A673 (cell line): ENCODE measurements around the gene CPED1. TPM values are rescaled to one million over a fixed set of nuclear protein-coding genes. Genes with fewer than 3 reads are reported as not detected.

Experiments used
- BruUV-seq: library from RNA; stranded (reverse); fragments of 400-500 nt; replicated peaks from 2 replicates; lab custom pipeline; 2021; lab: Mats Ljungman, UMichigan
- CTCF ChIA-PET: fragments of 300-600 bp; sonication (Branson Sonifier 250); formaldehyde crosslinking; loops from one replicate; lab custom pipeline; 2022; ENCODE audit warnings: antibody characterized with exemption; lab: Charles Lee
- POLR2A ChIA-PET: fragments of 300-600 bp; sonication (Branson Sonifier 250); formaldehyde crosslinking; loops from one replicate; lab custom pipeline; 2022; ENCODE audit warnings: antibody characterized with exemption; ENCODE audit not compliant: low non-redundant PET; lab: Charles Lee
- DNase-seq: peaks from one replicate; pipeline ENCODE4 v3.0.0-alpha.2; 2015; ENCODE audit warnings: low spot score
- H3K27ac ChIP-seq: fragments of 200-600 bp; sonication (generic); 2 replicates; pipeline ENCODE4 v1.5.1; 2016; ENCODE audit warnings: mixed run types, low read depth, mild to moderate bottlenecking, mixed read lengths, antibody characterized with exemption, low read length; ENCODE audit not compliant: poor library complexity, severe bottlenecking
- H3K27me3 ChIP-seq: fragments of 200-600 bp; sonication (generic); replicated peaks from 2 replicates; pipeline ENCODE4 v1.6.1; 2017; ENCODE audit warnings: mixed run types, low read depth, mild to moderate bottlenecking, mixed read lengths, antibody characterized with exemption, low read length; ENCODE audit not compliant: insufficient read depth, poor library complexity
- H3K36me3 ChIP-seq: fragments of 200-600 bp; sonication (generic); 2 replicates; pipeline ENCODE4 v1.6.1; 2016; ENCODE audit warnings: mixed run types, mild to moderate bottlenecking, mixed read lengths, antibody characterized with exemption, low read length; ENCODE audit not compliant: insufficient read depth, poor library complexity, severe bottlenecking
- H3K4me1 ChIP-seq: fragments of 200-600 bp; sonication (generic); 2 replicates; pipeline ENCODE4 v1.6.1; 2017; ENCODE audit warnings: mixed run types, mild to moderate bottlenecking, mixed read lengths, antibody characterized with exemption, low read length; ENCODE audit not compliant: insufficient read depth, poor library complexity, severe bottlenecking
- H3K4me3 ChIP-seq: fragments of 200-600 bp; sonication (generic); 2 replicates; pipeline ENCODE4 v1.5.1; 2016; ENCODE audit warnings: low read depth, mixed run types, mild to moderate bottlenecking, mixed read lengths, low read length; ENCODE audit not compliant: poor library complexity, severe bottlenecking
- H3K9me3 ChIP-seq: fragments of 200-600 bp; sonication (generic); 2 replicates; pipeline ENCODE4 v1.6.1; 2016; ENCODE audit warnings: mixed run types, low read depth, mild to moderate bottlenecking, mixed read lengths, antibody characterized with exemption, low read length; ENCODE audit not compliant: poor library complexity, severe bottlenecking
- CTCF ChIP-seq: fragments of 300-800, 200-600 bp; sonication (generic); conservative IDR thresholded peaks from 2 replicates; pipeline ENCODE4 v1.5.1; 2017; ENCODE audit warnings: low read depth, mild to moderate bottlenecking, antibody characterized with exemption, low read length, moderate library complexity, mixed read lengths
- EZH2 ChIP-seq: fragments of 200-600 bp; sonication (generic); IDR thresholded peaks from 2 replicates; pipeline ENCODE4 v1.6.1; 2017; ENCODE audit warnings: borderline replicate concordance, low read depth, mild to moderate bottlenecking, mixed read lengths, antibody characterized with exemption, low read length; ENCODE audit not compliant: poor library complexity, severe bottlenecking
- intact Hi-C: fragments of 100-400 bp; cut with micrococcal nuclease; formaldehyde crosslinking; loops from one replicate; pipeline ENCODE4 v1.10.0; 2022; ENCODE audit not compliant: unreplicated experiment
- total RNA-seq: library from RNA; stranded (reverse); gene quantifications from 2 replicates; pipeline ENCODE4 v1.2.3, GENCODE V29; 2021

CPED1 gene
- total RNA-seq, 1 experiment from 2014 or later = 0.15 TPM

- H3K4me3 ChIP-seq = no peak overlapping the region
- H3K4me1 ChIP-seq = no peaks in the 10 kb centered on the region
- no peak for DNase-seq
- ChIA-PET POLR2A (no interaction called here), CTCF (no interaction called here)
- intact Hi-C loops = no loop called here
- no peaks in the 10 kb centered on the region for H3K9me3 ChIP-seq
- TF ChIP-seq EZH2 (no peak), CTCF (no peak)
- no peak overlapping the region for H3K27ac ChIP-seq
- H3K27me3 ChIP-seq = no peaks in the 10 kb centered on the region
- no peaks in the 10 kb centered on the region for H3K36me3 ChIP-seq
- BruUV-seq = no TSS peak
Observed at GRCh38 chr7:121153411-121153810, 164.9 kb downstream of the CPED1 start.

- POLR2A ChIA-PET = no interaction called here
- Histone ChIP-seq H3K4me3 (no peak overlapping the region), H3K27me3 (no peaks in the 10 kb centered on the region), H3K27ac (no peak overlapping the region), H3K4me1 (no peaks in the 10 kb centered on the region), H3K36me3 (no peaks in the 10 kb centered on the region), H3K9me3 (no peaks in the 10 kb centered on the region)
- no peak for DNase-seq
- intact Hi-C loops = no loop called here
- TF ChIP-seq EZH2 = no peak
- no peak for TF ChIP-seq CTCF
- CTCF ChIA-PET = no interaction called here
- BruUV-seq = no TSS peak
Observed at GRCh38 chr7:121153995-121154394, 165.5 kb downstream of the CPED1 start.

- CTCF ChIA-PET = no interaction called here
- DNase-seq = no peak
Observed at GRCh38 chr7:121156825-121157224, 168.3 kb downstream of the CPED1 start.

More at GRCh38 chr7:121156825-121157224, 168.3 kb downstream of the CPED1 start:
- H3K4me1 ChIP-seq = no peaks in the 10 kb centered on the region
- intact Hi-C loops = no loop called here
- no TSS peak for BruUV-seq
- no peaks in the 10 kb centered on the region for H3K27me3 ChIP-seq
- H3K36me3 ChIP-seq = no peaks in the 10 kb centered on the region
- POLR2A ChIA-PET = no interaction called here
- H3K4me3 ChIP-seq = no peak overlapping the region
- H3K27ac ChIP-seq = no peak overlapping the region
- TF ChIP-seq CTCF (no peak), EZH2 (no peak)
- no peaks in the 10 kb centered on the region for H3K9me3 ChIP-seq
